Liver (tissue), 9 donors: ENCODE results near the gene SETD6. TPM values are rescaled to one million over a fixed set of nuclear protein-coding genes. Genes with fewer than 3 reads are reported as not detected.

ENCODE experiments used
- DNase-seq: peaks from one replicate; pipeline ENCODE4 v3.0.0-alpha.2; 2017; ENCODE audit warnings: low spot score
- H3K27ac ChIP-seq, 2 donors: one replicate each; pipeline ENCODE4 v1.7.0; 2013; ENCODE audit warnings: inconsistent platforms in 2 of 2, low read length in 2 of 2, control low read depth in 1 of 2, low read depth in 1 of 2, mild to moderate bottlenecking in 1 of 2
- H3K27me3 ChIP-seq, 4 donors: one replicate each; pipeline versions ENCODE4 v1.6.1 to v1.7.0; 2013; ENCODE audit warnings: low read length in 3 of 4, inconsistent platforms in 1 of 4, mild to moderate bottlenecking in 1 of 4, moderate library complexity in 1 of 4; ENCODE audit not compliant: control insufficient read depth in 4 of 4, insufficient read depth in 4 of 4
- H3K36me3 ChIP-seq, 4 donors: one replicate each; pipeline versions ENCODE4 v1.6.1 to v1.7.0; 2013; ENCODE audit warnings: low read length in 3 of 4, mild to moderate bottlenecking in 3 of 4, low read depth in 1 of 4, moderate library complexity in 1 of 4; ENCODE audit not compliant: control insufficient read depth in 4 of 4, insufficient read depth in 3 of 4
- H3K4me1 ChIP-seq, 4 donors: one replicate each; pipeline versions ENCODE4 v1.6.1 to v1.7.0; 2013; ENCODE audit warnings: low read length in 3 of 4, mild to moderate bottlenecking in 3 of 4, moderate library complexity in 1 of 4; ENCODE audit not compliant: control insufficient read depth in 4 of 4, insufficient read depth in 4 of 4
- H3K4me3 ChIP-seq, 3 donors: one replicate each; pipeline versions ENCODE4 v1.6.1 to v1.7.0; 2013; ENCODE audit warnings: low read length in 3 of 3, control low read depth in 1 of 3, low read depth in 1 of 3, mild to moderate bottlenecking in 1 of 3
- H3K9ac ChIP-seq, 2 donors: one replicate each; pipeline ENCODE4 v1.7.0; 2013; ENCODE audit warnings: low read length in 2 of 2, mild to moderate bottlenecking in 2 of 2, moderate library complexity in 2 of 2, control low read depth in 1 of 2, low read depth in 1 of 2
- H3K9me3 ChIP-seq, 4 donors: one replicate each; pipeline versions ENCODE4 v1.6.1 to v1.7.0; 2013; ENCODE audit warnings: low read length in 3 of 4; ENCODE audit not compliant: control insufficient read depth in 4 of 4
- FOXA1 ChIP-seq: IDR thresholded peaks from 2 replicates; pipeline ENCODE4 v1.6.1; 2016; ENCODE audit warnings: antibody characterized with exemption
- GABPA ChIP-seq, 2 donors: IDR thresholded peaks in 1 of 2; conservative IDR thresholded peaks in 1 of 2; 2 replicates each; pipeline ENCODE4 v1.6.1; 2016; ENCODE audit warnings: antibody characterized with exemption in 2 of 2, mild to moderate bottlenecking in 1 of 2, moderate library complexity in 1 of 2
- HNF4A ChIP-seq, 2 donors: conservative IDR thresholded peaks; 2 replicates each; pipeline ENCODE4 v1.6.1; 2016; ENCODE audit warnings: antibody characterized with exemption in 2 of 2, mild to moderate bottlenecking in 2 of 2
- HNF4G ChIP-seq: IDR thresholded peaks from 2 replicates; pipeline ENCODE4 v1.6.1; 2016; ENCODE audit warnings: antibody characterized with exemption
- JUND ChIP-seq, 2 donors: IDR thresholded peaks; 2 replicates each; pipeline ENCODE4 v1.6.1; 2016; ENCODE audit warnings: antibody characterized with exemption in 2 of 2
- NR2F2 ChIP-seq: IDR thresholded peaks from 2 replicates; pipeline ENCODE4 v1.6.1; 2016; ENCODE audit warnings: antibody characterized with exemption
- RXRA ChIP-seq, 2 donors: IDR thresholded peaks; 2 replicates each; pipeline ENCODE4 v1.6.1; 2017 to 2018; ENCODE audit warnings: antibody characterized with exemption in 2 of 2, mild to moderate bottlenecking in 1 of 2
- SP1 ChIP-seq: IDR thresholded peaks from 2 replicates; pipeline ENCODE4 v1.6.1; 2018; ENCODE audit warnings: antibody characterized with exemption, mild to moderate bottlenecking
- TAF1 ChIP-seq: conservative IDR thresholded peaks from 2 replicates; pipeline ENCODE4 v1.6.1; 2016; ENCODE audit warnings: antibody characterized with exemption, mild to moderate bottlenecking
- YY1 ChIP-seq: IDR thresholded peaks from 2 replicates; pipeline ENCODE4 v1.6.1; 2016; ENCODE audit warnings: antibody characterized with exemption, mild to moderate bottlenecking
- WGBS: extraction: QIAGEN DNeasy Blood & Tissue Kit; methylation state at CpG from one replicate; pipeline ENCODE4 v1.1.7; 2013; 5-methylcytosine and 5-hydroxymethylcytosine counted together
- polyA plus RNA-seq, 2 donors: library from polyadenylated mRNA; stranded (reverse) in 1 of 2; unstranded in 1 of 2; fragments of 200-250 nt in 1 of 2; fragments of >200 nt in 1 of 2; fragmentation: Nextera tagmentation in 1 of 2; extraction: Ambion mirVana in 1 of 2; gene quantifications; one replicate each; pipeline versions ENCODE4 v1.2.1 to v1.2.3, GENCODE V29; 2013 to 2015
- total RNA-seq, 2 donors: library from RNA; depleted of rRNA; stranded (reverse); fragments of >200 nt; gene quantifications; one replicate each; pipeline ENCODE4 v1.2.3, GENCODE V29; 2014
- TF ChIP-seq, protein P1 (sequence below): IDR thresholded peaks from 2 replicates; pipeline ENCODE4 v1.6.1; 2016; ENCODE audit warnings: antibody characterized with exemption
- TF ChIP-seq, protein P2 (sequence below): IDR thresholded peaks from 2 replicates; pipeline ENCODE4 v1.6.1; 2016; ENCODE audit warnings: antibody characterized with exemption
- TF ChIP-seq, protein P3 (sequence below): IDR thresholded peaks from 2 replicates; pipeline ENCODE4 v1.6.1; 2016; ENCODE audit warnings: antibody characterized with exemption
- TF ChIP-seq, protein P4 (sequence below): fragments of 150-350 bp; IDR thresholded peaks from 2 replicates; pipeline ENCODE4 v1.5.1; 2017; ENCODE audit warnings: improper control_type of control experiment, low read depth, low read length; ENCODE audit not compliant: missing input control
- TF ChIP-seq, protein P5 (sequence below): IDR thresholded peaks from 2 replicates; pipeline ENCODE4 v1.6.1; 2016; ENCODE audit warnings: antibody characterized with exemption, mild to moderate bottlenecking
- donor health status: healthy.
- donor health status: healthy.
- donor health status: healthy.
- donor health status: healthy.
- donor health status: healthy.

The SETD6 gene
- total and polyA plus RNA-seq, 4 donors = 6.9 to 17.7 (median 10.2) TPM

DNA sequence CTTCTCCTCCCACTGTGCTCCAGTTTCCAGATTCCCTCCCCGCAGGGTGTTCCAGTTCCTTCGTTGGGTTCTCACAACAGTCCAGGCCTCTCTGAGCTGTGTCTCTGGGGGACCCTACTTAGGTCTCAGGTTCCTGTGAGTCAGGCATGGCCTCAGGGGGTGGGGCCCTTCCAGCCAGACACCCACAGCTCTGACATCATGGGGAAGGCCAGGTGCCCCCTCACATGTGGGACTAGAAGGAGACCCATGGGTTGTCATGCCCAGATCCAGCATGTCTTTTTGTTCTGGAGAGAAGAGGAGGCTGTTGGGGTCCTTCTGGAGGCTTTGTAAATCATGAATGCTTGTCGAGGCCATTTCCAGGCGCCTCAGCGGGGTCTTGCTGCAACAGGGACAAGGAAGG lies 47.4 kb upstream of the SETD6 start:
- no peak overlapping the region for H3K27ac ChIP-seq
- H3K36me3 ChIP-seq = no peaks in the 10 kb centered on the region
- H3K27me3 ChIP-seq = peaks cover 0 to 11% (median 4%) of the 10 kb centered on the region in 4 donors
- no peak overlapping the region for H3K4me3 ChIP-seq
- no peak for TF ChIP-seq TAF1
- TF ChIP-seq SP1 = no peak
- TF ChIP-seq JUND (IDR thresholded peaks at IDR 0.05) = no peak
- TF ChIP-seq, protein P1, sequence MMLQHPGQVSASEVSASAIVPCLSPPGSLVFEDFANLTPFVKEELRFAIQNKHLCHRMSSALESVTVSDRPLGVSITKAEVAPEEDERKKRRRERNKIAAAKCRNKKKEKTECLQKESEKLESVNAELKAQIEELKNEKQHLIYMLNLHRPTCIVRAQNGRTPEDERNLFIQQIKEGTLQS = no peak
- TF ChIP-seq, protein P2, sequence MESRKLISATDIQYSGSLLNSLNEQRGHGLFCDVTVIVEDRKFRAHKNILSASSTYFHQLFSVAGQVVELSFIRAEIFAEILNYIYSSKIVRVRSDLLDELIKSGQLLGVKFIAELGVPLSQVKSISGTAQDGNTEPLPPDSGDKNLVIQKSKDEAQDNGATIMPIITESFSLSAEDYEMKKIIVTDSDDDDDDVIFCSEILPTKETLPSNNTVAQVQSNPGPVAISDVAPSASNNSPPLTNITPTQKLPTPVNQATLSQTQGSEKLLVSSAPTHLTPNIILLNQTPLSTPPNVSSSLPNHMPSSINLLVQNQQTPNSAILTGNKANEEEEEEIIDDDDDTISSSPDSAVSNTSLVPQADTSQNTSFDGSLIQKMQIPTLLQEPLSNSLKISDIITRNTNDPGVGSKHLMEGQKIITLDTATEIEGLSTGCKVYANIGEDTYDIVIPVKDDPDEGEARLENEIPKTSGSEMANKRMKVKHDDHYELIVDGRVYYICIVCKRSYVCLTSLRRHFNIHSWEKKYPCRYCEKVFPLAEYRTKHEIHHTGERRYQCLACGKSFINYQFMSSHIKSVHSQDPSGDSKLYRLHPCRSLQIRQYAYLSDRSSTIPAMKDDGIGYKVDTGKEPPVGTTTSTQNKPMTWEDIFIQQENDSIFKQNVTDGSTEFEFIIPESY = no peak
- TF ChIP-seq, protein P3, sequence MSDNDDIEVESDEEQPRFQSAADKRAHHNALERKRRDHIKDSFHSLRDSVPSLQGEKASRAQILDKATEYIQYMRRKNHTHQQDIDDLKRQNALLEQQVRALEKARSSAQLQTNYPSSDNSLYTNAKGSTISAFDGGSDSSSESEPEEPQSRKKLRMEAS = no peak
- no peak for DNase-seq
- H3K9ac ChIP-seq = no peak overlapping the region
- peaks cover 5 to 19% (median 12%) of the 10 kb centered on the region in 4 donors for H3K4me1 ChIP-seq
- H3K9me3 ChIP-seq = no peaks in the 10 kb centered on the region
- 92% methylated on average over 5 of the region's 5 CpGs for WGBS

DNA sequence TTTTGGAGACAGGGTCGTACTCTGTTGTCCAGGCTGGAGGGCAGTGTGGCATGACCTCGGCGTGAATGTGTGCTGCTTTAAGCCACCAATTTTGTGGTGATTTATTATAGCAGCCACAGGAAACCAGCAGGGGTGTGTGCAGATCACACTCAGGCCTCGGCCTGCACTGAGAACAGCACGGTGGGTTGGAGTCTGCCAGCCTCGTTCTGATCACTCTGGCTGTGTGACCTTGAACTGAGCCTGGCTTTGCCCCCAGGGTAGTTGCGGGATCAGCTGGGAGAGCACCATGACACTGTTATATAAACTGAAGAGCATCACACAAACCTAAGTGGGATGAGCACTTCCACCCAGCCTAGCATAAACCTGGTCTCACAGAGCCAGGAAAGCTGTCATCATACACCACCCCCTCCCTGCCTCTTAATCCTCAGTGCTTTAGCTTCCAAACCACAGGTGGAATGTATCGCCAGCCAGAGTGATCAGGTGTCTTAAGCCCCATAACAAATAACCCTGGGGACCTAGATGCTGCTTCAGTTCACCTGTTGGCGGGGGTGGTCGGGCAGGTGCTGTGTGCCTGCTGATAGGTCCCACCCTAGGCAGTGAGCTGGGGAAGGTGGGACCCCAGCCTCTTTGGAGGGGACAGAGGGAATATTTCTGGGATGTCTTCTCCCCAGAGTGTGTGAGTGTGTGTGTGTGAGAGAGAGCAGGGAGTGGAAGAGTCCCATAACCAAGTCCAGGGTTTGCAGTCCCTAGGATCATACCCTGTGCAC lies 43.9 kb upstream of the SETD6 start:
- Histone ChIP-seq H3K36me3 (no peaks in the 10 kb centered on the region), H3K9me3 (no peaks in the 10 kb centered on the region), H3K9ac (no peak overlapping the region), H3K4me1 (no peaks in the 10 kb centered on the region), H3K27me3 (peaks cover 0 to 5% (median 1%) of the 10 kb centered on the region in 4 donors), H3K27ac (no peak overlapping the region), H3K4me3 (no peak overlapping the region)
- 67% methylated on average over 10 of the region's 10 CpGs for WGBS
- TF ChIP-seq FOXA1 (no peak), GABPA (IDR thresholded peaks at IDR 0.05 in 1 of 2, conservative IDR thresholded peaks at IDR 0.05 in 1 of 2) (no peak), HNF4A (conservative IDR thresholded peaks at IDR 0.05) (no peak), SP1 (no peak), HNF4G (no peak), YY1 (no peak), RXRA (IDR thresholded peaks at IDR 0.05) (no peak), NR2F2 (no peak)
- TF ChIP-seq, protein P1 = no peak
- TF ChIP-seq, protein P4, sequence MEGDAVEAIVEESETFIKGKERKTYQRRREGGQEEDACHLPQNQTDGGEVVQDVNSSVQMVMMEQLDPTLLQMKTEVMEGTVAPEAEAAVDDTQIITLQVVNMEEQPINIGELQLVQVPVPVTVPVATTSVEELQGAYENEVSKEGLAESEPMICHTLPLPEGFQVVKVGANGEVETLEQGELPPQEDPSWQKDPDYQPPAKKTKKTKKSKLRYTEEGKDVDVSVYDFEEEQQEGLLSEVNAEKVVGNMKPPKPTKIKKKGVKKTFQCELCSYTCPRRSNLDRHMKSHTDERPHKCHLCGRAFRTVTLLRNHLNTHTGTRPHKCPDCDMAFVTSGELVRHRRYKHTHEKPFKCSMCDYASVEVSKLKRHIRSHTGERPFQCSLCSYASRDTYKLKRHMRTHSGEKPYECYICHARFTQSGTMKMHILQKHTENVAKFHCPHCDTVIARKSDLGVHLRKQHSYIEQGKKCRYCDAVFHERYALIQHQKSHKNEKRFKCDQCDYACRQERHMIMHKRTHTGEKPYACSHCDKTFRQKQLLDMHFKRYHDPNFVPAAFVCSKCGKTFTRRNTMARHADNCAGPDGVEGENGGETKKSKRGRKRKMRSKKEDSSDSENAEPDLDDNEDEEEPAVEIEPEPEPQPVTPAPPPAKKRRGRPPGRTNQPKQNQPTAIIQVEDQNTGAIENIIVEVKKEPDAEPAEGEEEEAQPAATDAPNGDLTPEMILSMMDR = no peak
- TF ChIP-seq, protein P3 = no peak
- TF ChIP-seq, protein P5, sequence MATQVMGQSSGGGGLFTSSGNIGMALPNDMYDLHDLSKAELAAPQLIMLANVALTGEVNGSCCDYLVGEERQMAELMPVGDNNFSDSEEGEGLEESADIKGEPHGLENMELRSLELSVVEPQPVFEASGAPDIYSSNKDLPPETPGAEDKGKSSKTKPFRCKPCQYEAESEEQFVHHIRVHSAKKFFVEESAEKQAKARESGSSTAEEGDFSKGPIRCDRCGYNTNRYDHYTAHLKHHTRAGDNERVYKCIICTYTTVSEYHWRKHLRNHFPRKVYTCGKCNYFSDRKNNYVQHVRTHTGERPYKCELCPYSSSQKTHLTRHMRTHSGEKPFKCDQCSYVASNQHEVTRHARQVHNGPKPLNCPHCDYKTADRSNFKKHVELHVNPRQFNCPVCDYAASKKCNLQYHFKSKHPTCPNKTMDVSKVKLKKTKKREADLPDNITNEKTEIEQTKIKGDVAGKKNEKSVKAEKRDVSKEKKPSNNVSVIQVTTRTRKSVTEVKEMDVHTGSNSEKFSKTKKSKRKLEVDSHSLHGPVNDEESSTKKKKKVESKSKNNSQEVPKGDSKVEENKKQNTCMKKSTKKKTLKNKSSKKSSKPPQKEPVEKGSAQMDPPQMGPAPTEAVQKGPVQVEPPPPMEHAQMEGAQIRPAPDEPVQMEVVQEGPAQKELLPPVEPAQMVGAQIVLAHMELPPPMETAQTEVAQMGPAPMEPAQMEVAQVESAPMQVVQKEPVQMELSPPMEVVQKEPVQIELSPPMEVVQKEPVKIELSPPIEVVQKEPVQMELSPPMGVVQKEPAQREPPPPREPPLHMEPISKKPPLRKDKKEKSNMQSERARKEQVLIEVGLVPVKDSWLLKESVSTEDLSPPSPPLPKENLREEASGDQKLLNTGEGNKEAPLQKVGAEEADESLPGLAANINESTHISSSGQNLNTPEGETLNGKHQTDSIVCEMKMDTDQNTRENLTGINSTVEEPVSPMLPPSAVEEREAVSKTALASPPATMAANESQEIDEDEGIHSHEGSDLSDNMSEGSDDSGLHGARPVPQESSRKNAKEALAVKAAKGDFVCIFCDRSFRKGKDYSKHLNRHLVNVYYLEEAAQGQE = no peak
- TF ChIP-seq, protein P2 = no peak
- no peak for DNase-seq
